ENCODE measurements around the gene SAV1.

Gene SAV1

DNA sequence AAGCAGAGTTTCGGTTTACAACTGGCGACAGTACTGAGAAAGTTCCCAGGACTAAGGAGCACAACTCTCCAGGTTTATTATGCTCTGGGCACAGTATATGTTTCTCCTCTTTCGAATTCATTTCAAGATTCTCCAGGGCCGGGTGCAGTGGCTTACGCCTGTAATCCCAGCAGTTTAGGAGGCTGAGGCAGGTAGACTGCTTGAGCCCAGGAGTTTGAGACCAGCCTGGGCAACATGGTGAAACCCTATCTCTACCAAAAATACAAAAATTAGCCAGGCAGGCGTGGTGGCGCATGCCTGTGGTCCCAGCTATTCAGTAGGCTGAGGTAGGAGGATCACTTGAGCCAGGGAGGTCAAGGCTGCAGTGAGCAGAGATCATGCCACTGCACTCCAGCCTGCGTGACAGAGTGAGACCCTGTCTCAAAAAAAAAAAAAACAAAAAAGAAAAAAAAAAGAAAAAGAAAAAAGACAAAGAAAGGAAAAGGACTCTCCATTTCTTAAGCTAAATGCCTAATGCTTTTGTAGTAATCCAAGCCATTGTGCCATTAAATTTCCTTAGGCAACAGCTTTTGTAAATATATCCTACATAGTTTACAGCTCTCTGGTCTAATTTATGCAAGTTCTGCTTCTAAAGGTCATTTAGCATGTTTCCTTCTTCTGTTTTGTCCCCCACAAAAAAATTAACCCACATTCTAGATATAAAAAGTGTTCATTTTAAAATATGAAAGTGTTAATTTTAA, 73.4 kb downstream of the SAV1 start:
- TF ChIP-seq FOXP2 (optimal IDR thresholded peaks at IDR 0.05; ENCODE audit: borderline replicate concordance, extremely low read depth, extremely low read length, insufficient read depth) (no peak), SIN3A (IDR thresholded peaks at IDR 0.05; ENCODE audit: borderline replicate concordance, insufficient read depth, low read length) (no peak), POLR2AphosphoS5 (IDR thresholded peaks at IDR 0.05; ENCODE audit: low read depth, low read length) (no peak), TAF1 (IDR thresholded peaks at IDR 0.05; ENCODE audit: borderline replicate concordance, insufficient read depth, low read length) (no peak)
- TF ChIP-seq, protein P1, sequence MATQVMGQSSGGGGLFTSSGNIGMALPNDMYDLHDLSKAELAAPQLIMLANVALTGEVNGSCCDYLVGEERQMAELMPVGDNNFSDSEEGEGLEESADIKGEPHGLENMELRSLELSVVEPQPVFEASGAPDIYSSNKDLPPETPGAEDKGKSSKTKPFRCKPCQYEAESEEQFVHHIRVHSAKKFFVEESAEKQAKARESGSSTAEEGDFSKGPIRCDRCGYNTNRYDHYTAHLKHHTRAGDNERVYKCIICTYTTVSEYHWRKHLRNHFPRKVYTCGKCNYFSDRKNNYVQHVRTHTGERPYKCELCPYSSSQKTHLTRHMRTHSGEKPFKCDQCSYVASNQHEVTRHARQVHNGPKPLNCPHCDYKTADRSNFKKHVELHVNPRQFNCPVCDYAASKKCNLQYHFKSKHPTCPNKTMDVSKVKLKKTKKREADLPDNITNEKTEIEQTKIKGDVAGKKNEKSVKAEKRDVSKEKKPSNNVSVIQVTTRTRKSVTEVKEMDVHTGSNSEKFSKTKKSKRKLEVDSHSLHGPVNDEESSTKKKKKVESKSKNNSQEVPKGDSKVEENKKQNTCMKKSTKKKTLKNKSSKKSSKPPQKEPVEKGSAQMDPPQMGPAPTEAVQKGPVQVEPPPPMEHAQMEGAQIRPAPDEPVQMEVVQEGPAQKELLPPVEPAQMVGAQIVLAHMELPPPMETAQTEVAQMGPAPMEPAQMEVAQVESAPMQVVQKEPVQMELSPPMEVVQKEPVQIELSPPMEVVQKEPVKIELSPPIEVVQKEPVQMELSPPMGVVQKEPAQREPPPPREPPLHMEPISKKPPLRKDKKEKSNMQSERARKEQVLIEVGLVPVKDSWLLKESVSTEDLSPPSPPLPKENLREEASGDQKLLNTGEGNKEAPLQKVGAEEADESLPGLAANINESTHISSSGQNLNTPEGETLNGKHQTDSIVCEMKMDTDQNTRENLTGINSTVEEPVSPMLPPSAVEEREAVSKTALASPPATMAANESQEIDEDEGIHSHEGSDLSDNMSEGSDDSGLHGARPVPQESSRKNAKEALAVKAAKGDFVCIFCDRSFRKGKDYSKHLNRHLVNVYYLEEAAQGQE (IDR thresholded peaks at IDR 0.05; ENCODE audit: insufficient read depth in 1 of 2, low read depth in 2 of 2, low read length in 2 of 2): no peak

DNA sequence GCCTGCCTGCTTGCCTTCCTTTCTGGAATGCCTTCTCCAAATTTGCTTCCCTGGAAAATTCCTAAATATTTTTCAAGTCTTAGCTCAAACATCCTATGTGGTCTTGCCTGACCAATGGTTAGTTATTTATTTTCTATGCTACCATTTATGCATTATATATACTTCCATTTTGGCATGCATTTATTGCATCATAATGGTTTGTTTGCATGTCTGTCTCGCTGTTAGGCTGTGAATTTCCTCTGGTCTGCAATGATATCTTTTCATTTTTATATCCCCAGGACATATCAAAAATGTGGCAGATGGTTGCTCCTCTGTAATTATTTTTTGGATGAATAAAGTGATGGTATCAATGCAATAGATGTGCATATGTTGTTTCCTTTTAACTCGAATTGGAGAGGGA, 77.6 kb downstream of the SAV1 start:
- TF ChIP-seq TAF1 (IDR thresholded peaks at IDR 0.05; ENCODE audit: borderline replicate concordance, insufficient read depth, low read length): no peak
- TF ChIP-seq FOXP2 (optimal IDR thresholded peaks at IDR 0.05; ENCODE audit: borderline replicate concordance, extremely low read depth, extremely low read length, insufficient read depth): no peak
- no peak for TF ChIP-seq SIN3A (IDR thresholded peaks at IDR 0.05; ENCODE audit: borderline replicate concordance, insufficient read depth, low read length)
- no peak for TF ChIP-seq POLR2AphosphoS5 (IDR thresholded peaks at IDR 0.05; ENCODE audit: low read depth, low read length)
- TF ChIP-seq, protein P1 (IDR thresholded peaks at IDR 0.05; ENCODE audit: insufficient read depth in 1 of 2, low read depth in 2 of 2, low read length in 2 of 2): no peak

All from PFSK-1 (cell line).